Measurements from ENCODE around the gene CIDEB. TPM values are rescaled to one million over a fixed set of nuclear protein-coding genes. Genes with fewer than 3 reads are reported as not detected.
A peak's percentile ranks its signal among the peaks of the same experiment; 100 is the strongest.

Gene CIDEB
- total and polyA plus RNA-seq, 9 of the 15 experiments (the other 6 are each of a cell fraction or from before 2014, with no cell fraction given), result 0.03 to 0.35 (median 0.09) TPM; not detected in 3

GRCh38 chr14:24255931-24256711 is 51.7 kb downstream of the CIDEB start (continued):
- no peak for TF ChIP-seq FOXO4 (CRISPR knock-in tag; IDR thresholded peaks at IDR 0.05)
- TF ChIP-seq ATF3 (IDR thresholded peaks at IDR 0.05), result no peak
- no peak for TF ChIP-seq ATF3 (CRISPR knock-in tag; conservative IDR thresholded peaks at IDR 0.05)
- TF ChIP-seq MYBL2 (IDR thresholded peaks at IDR 0.05; ENCODE audit: low read depth), result no peak
- no peak for TF ChIP-seq MYBL2 (CRISPR knock-in tag; IDR thresholded peaks at IDR 0.05; ENCODE audit: borderline replicate concordance)
- TF ChIP-seq BDP1 (IDR thresholded peaks at IDR 0.05; ENCODE audit: insufficient read depth, insufficient read length), result no peak
- TF ChIP-seq BRF2 (IDR thresholded peaks at IDR 0.05; ENCODE audit: borderline replicate concordance, insufficient read depth, insufficient read length), result no peak
- TF ChIP-seq SIX5 (IDR thresholded peaks at IDR 0.05; ENCODE audit: borderline replicate concordance in 1 of 2, insufficient read depth in 1 of 2, low read depth in 1 of 2, low read length in 2 of 2), result no peak
- TF ChIP-seq USF2 (CRISPR knock-in tag; IDR thresholded peaks at IDR 0.05), result no peak
- no peak for TF ChIP-seq SREBF2 (CRISPR knock-in tag; IDR thresholded peaks at IDR 0.05)
- no peak for TF ChIP-seq CUX1 (CRISPR knock-in tag; IDR thresholded peaks at IDR 0.05)
- no peak for TF ChIP-seq CEBPB (tag; IDR thresholded peaks at IDR 0.05)
- TF ChIP-seq PTBP1 (IDR thresholded peaks at IDR 0.05; ENCODE audit: low read depth, low read length), result 0 out of 2 replicates have a peak, but pooled peaks have one; percentile 36
- TF ChIP-seq TFE3 (CRISPR knock-in tag; IDR thresholded peaks at IDR 0.05), result no peak
- TF ChIP-seq ZNF41 (CRISPR knock-in tag; conservative IDR thresholded peaks at IDR 0.05), result no peak

All from K562 (cell line).